ENCODE results near the gene MX1.
A peak's percentile ranks its signal among the peaks of the same experiment; 100 is the strongest.
"Not testable (repeated sequence)": the region's sequence is repeated elsewhere in the genome, so short reads cannot be mapped to it uniquely, and the experiment has no call there.

The MX1 gene

GRCh38 chr21:41407541-41408460 lies 18.2 kb upstream of the MX1 start:
- no peak for FAIRE-seq

GRCh38 chr21:41410361-41410760 lies 15.7 kb upstream of the MX1 start:
- DNase-seq (ENCODE audit: low spot score) (no peak), FAIRE-seq (no peak)

More at GRCh38 chr21:41407541-41408460, 18.2 kb upstream of the MX1 start:
- no peak for DNase-seq (ENCODE audit: low spot score)

DNA sequence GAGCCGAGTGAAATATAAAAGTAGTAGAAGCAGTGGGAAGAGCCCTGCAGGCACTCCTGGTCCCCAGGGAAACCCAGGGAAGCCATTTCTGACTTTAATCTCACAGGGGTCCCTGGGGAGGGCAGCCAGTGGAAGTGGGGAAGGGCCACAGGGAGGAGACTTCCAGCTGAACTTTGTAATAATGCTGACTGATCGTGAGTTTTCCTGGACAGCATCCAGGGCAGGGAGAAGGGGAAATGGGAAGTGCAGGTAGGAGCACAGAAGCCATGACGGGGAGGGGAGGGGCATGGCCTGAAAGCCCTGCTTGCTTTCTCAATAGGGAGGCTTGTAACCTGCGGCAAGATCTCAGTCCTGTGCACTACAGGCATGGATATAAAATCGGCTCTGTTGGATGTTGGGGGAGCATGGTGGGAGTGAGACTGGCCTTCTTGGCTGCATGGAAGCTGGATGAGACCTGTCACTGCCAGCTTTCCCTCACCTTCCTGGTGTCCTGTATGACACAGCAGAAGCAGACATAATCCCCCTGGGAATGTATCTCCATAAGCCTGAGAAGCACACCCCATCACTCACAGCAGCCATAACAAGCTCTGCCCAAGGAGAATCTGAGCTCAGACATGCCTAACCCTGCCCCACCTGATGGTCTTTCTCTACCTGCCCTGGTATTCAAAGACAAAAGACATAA lies 15.1 kb upstream of the MX1 start:
- no peak for DNase-seq (ENCODE audit: low spot score)
- FAIRE-seq: no peak

- FAIRE-seq (no peak), DNase-seq (ENCODE audit: low spot score) (no peak)
Observed at GRCh38 chr21:41411449-41412089, 14.5 kb upstream of the MX1 start.

GRCh38 chr21:41417505-41417904 lies 8.5 kb upstream of the MX1 start:
- FAIRE-seq; DNase-seq (ENCODE audit: low spot score): not testable (repeated sequence)

- DNase-seq (ENCODE audit: low spot score) (no peak), FAIRE-seq (no peak)
Observed at GRCh38 chr21:41418393-41418792, 7.6 kb upstream of the MX1 start.

DNA sequence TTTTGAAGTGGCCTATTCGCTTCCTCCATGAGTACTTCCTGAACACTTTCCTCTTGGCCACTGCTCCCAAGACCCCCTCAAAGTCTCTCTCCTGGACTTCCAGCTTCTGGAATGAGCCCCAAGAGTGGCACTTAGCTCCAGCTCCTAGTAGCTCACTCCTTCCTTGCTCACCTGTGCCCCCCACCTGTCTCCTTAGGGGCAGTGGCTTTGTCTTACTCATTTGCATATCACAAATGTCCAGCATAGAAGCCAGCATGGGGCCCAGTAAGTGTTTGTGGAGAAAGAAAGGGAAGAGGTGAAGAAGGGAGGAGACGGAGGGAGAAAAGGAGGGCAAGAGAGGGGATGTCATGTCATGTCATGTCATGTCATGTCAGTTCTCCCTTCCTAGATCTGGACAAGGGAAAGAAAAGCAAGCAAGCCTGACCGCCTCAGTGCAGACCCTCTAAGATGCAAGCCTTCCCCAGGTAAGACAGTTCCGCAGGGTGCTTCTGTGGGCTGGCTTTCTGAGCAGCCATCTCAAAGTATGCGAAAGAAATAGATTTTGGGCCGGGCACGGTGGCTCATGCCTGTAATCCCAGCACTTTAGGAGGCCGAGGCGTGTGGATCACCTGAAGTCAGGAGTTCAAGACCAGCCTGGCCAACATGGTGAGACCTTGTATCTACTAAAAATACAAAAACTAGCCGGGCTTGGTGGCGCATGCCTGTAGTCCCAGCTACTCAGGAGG lies 6.9 kb upstream of the MX1 start:
- DNase-seq (ENCODE audit: low spot score) (no peak), FAIRE-seq (no peak)

GRCh38 chr21:41419921-41420862 lies 5.8 kb upstream of the MX1 start:
- DNase-seq (ENCODE audit: low spot score): peak; percentile 44
- FAIRE-seq: no peak

DNA sequence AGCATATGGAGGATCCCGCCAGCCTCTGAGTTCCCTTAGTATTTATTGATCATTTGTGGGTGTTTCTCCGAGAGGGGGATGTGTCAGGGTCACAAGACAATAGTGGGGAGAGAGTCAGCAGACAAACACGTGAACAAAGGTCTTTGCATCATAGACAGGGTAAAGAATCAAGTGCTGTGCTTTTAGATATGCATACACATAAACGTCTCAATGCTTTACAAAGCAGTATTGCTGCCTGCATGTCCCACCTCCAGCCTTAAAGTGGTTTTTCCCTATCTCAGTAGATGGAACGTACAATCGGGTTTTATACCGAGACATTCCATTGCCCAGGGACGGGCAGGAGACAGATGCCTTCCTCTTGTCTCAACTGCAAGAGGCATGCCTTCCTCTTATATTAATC lies 5.0 kb upstream of the MX1 start:
- DNase-seq (ENCODE audit: low spot score); FAIRE-seq: not testable (repeated sequence)

DNA sequence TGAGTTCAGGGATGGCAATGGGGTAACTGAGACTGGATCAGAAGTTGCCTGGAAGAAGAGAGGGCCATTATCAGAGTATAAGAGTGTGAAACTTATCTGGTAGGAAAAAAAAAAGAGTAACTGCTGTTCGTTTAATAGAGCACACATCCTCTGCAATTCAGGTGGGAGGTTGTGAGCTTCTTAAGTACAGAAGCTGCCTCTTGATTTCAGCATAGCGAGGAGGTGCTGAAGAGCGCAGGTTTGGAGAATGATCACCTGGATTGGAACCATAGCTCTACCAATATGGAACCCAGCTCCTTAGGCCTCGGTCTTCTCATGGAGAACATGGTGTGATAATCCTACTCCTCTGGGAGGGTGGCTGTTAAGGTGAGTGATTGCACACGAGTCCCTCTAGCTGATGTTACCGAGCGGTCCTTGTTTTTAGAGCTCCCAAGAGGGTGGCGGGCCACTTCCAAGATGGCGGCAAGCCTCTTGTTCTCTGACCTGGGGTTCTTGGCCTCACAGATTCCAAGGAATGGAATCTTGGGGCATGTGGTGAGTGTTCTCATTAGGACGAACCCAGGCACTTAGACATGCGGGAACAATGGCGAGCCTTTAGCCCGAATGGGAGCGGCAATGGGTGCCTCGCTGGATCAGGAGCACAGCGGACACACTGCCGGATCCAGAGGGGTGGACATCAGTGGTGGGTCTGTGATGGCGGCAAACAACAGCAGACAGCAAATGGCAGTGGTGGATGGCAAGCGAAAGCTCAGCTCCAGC lies 3.3 kb upstream of the MX1 start:
- DNase-seq (ENCODE audit: low spot score): no peak
- no peak for FAIRE-seq

- DNase-seq (ENCODE audit: low spot score); FAIRE-seq: not testable (repeated sequence)
Observed at GRCh38 chr21:41423305-41423636, 2.8 kb upstream of the MX1 start.

GRCh38 chr21:41425588-41425953 lies 468 bp upstream of the MX1 start:
- FAIRE-seq: no peak

GRCh38 chr21:41426676-41427404 lies 801 bp downstream of the MX1 start:
- FAIRE-seq (no peak), DNase-seq (ENCODE audit: low spot score) (no peak)

More at GRCh38 chr21:41425588-41425953, 468 bp upstream of the MX1 start:
- no peak for DNase-seq (ENCODE audit: low spot score)

DNA sequence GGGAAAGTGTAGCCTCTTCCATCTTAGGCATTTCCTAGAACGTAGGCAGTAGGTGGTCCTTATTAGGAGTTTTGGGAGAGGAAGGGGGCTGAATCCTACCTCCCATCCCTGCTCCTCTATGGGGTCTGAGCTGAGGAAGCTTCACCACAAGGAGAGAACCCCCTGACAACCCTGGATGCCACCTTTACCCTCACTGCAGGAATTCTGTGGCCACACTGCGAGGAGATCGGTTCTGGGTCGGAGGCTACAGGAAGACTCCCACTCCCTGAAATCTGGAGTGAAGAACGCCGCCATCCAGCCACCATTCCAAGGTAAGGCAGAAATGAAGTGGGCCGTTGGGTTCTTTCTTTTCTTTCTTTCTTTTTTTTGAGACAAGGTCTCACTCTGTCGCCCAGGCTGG lies 1.5 kb downstream of the MX1 start:
- DNase-seq (ENCODE audit: low spot score) (no peak), FAIRE-seq (no peak)

GRCh38 chr21:41428311-41428710 lies 2.3 kb downstream of the MX1 start:
- FAIRE-seq: no peak
- DNase-seq (ENCODE audit: low spot score): no peak

- no peak for DNase-seq (ENCODE audit: low spot score)
- FAIRE-seq: no peak
Observed at GRCh38 chr21:41428847-41429246, 2.8 kb downstream of the MX1 start.

DNA sequence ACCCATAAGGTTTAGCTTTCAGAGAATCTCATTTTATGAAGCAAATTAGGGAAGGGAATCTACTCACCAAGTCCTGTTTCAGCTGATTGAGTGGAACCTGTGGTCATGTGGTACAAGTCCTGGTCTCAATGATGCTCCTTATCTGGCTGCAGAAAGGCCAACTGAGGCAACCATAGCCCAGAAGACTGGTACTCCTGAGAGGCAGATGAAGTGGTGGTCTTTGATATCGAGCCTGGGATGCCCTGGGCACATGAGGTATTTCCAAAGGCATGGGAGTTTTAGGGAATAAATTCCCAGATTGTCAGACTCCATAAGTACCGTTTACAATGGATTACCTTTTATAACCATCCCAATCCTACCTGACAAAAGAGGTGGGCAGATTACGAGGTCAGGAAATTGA lies 3.3 kb downstream of the MX1 start:
- no peak for DNase-seq (ENCODE audit: low spot score)
- FAIRE-seq: no peak

DNA sequence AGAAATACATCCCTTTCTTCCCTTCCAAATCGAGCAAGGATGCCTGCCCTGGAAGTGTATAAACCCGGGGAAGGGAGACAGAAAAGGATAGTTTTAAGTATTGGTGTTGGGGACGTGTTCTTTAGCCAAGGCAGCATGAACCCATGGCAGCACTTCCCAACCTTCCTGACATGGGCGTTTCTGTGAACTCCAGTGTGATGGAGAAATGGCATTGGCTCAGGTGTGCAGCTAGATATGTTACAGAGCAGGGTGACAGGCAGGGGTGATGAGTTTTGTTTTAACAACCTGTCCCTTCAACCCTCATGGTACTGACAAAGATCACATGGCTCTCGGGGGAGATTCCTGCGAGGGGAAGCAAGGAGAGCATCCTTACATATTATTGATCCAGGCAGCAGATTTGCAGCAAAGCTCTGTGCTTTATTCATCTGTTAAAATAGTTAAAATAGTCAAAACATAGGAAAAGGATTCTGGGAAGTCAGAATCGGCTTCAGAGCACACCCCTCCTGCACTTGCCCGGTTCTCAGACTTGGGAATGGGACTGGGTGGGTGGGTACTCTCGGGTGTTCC lies 4.0 kb downstream of the MX1 start:
- no peak for DNase-seq (ENCODE audit: low spot score)
- no peak for FAIRE-seq

Measured in urothelium cell line (cell line).